Right ventricle myocardium superior (tissue), 1 donor: ENCODE measurements around the gene COL4A4. TPM values are rescaled to one million over a fixed set of nuclear protein-coding genes. Genes with fewer than 3 reads are reported as not detected.

Experiments
- ATAC-seq: fragments of 200-7000 bp; cut with Tn5 transposase; one replicate; pipeline ENCODE4 v1.9.1; 2020; ENCODE audit warnings: mild to moderate bottlenecking; ENCODE audit not compliant: poor library complexity
- DNase-seq: peaks from one replicate; pipeline ENCODE4 v3.0.0-alpha.2; 2020
- intact Hi-C: fragments of 100-400 bp; cut with DNase I; formaldehyde crosslinking; loops from one replicate; pipeline ENCODE4 v1.11.2; 2022
- total RNA-seq: library from RNA; stranded (reverse); fragmentation: NEBNext Ultra II Directional; extraction: Animal tissue kit (Norgen Biotek cat#: 25700); gene quantifications from one replicate; pipeline ENCODE4 v1.2.1, GENCODE V29; 2021
- donor health status: DM: no; HTN: yes; CAD: no; lungs with severe emphysema.

COL4A4 gene
- total RNA-seq, 1 donor from 2014 or later: 10.3 TPM

DNA sequence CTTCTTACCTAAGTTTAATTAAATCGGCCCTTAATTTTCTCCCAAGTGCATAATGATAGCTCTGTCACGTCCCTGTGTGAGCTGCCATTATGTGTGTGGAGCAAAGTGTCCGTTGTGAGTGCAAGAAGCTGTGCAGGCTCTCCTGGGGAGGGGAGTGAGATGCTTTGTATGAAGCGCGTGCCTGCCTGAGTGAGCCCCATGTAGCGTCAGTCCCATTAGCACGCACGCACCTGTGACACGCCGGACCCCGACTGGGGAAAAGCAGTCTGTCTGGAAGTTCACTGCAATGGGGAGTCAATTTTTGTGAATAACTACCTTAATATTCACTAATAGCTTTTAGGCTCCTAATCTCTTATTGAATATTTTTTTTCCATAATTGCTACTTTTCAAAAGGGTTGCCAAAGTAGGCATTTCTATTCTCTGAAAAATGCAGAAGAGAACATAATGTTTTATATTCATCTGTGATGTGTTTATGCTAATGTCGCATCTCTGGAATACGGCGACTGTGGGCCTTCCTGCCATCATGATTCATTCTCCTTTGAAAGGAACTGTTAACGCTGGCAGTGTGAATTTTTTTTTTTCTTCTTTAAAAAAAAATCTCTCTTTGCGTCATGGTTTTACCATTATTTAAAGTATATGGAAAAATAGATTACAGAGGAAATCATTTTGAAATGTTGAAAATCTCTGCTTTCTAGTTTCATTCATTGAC lies 157.7 kb downstream of the COL4A4 start:
- DNase-seq (no peak), ATAC-seq (no peak)
- intact Hi-C loops: no loop called here

DNA sequence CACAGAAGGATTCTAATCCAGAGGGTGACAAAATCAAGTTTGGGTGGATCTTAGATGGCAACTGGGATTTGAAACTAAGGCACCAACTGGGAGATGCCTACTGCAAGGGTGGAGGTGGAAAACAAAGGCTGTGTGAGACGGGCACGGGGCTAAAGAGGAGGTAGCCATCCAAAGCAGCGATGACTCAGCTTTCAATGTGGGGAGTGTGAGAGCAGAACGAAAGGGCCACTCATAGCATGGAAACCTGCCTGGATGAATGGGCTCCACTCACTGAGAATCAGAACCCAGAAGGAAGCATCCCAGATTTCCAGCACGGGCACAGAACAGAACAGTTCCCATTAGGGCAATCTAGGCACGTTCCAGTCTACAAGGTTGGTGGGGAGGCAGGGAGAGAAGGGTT lies 159.5 kb downstream of the COL4A4 start:
- ATAC-seq (no peak), DNase-seq (no peak)
- intact Hi-C loops: no loop called here

DNA sequence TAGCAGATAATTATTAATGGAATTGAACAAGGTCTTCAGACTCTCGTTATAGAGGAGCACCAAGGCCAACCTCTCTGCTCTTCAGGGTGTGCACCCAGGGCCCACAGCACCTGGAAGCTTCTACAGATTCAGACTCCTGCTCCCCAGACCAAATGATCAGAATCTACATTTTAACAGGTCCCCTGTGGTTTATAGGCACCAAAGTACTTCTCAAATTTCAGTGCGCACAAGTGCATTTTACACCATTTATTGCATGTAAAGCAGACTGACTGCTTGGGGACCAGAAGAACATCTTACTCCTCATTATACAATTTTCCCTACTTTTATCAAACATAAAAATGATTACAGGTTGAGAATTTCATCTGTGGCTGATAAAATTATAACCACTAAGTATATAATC lies 163.9 kb downstream of the COL4A4 start:
- intact Hi-C loops: no loop called here
- DNase-seq (no peak), ATAC-seq (no peak)

DNA sequence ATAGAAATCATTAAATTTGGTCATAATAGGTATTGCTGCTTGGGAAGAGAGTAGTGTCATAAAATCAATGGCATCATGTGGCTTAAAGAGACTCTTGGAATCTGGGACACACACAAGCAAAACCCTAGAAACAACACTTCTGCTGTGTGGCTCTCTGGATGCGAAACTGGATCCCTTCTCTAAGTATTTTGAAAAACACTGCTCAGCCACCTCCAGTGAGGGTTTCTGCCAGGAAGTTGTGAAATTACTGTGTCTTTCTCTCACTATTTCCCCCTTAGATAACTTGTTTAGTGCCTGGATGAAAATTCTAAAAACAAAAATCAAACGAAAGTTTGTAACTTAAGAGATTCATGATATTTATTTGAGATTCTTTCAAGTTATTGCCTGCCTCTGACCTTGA lies 164.3 kb downstream of the COL4A4 start:
- ATAC-seq: no peak
- DNase-seq: no peak
- intact Hi-C loops: no loop called here

DNA sequence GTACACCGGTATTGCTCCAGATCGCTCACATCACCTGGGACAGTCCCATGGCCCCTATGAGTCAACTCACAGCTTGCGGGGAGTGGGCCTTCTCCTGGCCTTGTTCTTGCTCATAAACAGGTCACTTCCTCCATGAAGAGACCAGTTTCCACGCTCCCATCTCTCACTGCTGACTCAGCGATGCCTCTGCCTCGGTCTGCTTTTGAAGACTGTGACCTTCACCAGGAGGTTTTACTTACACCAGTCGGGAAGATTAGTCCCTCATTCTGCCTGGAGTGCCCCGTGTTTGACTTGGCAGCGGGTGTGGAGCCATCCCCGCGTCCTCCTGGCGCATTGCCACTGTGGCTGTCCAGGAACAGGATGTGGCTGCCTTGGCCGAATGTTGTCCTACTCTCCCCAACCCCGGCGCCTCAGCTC lies 168.4 kb downstream of the COL4A4 start:
- DNase-seq (peak; percentile 59), ATAC-seq (peak; percentile 28)
- intact Hi-C loops: no loop called here

DNA sequence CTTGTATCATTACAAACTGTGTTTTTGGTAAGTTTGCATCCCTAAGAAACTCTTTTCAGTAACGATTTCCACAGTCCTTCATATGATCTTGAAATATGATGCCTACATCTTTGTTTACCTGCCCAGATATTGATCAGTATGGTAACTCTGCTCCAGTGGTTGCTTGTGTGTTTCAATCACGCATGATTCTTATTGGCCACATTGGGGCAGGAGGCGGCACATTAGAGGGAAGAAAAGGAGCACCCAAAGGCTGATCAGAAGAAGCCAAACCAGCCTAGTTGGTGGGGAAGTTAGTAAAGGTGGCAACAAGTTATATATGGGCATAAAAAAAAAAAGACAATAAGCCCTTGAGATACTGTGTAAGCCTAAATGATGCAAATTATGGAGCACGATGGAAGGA lies 169.2 kb downstream of the COL4A4 start:
- intact Hi-C loops: no loop called here
- ATAC-seq: no peak
- DNase-seq: no peak

DNA sequence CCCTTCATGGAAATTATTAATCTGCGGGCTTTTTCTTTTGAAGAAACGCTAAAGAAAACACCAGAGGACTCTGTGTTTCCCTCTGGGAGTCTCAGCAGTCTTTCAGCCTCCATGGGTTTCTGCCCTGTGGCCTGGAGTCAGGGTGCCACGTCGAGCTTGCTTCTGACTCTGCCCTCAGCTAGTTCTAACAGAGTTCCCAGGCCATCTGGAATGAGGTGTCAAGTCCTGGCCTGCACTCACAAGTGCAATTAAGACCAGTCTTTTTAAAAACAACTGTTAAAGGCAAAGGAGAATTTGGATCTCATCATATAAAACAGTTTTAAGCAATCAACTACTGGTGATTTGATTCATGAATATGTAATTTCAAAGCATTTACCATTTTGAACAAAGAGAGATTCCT lies 170.8 kb downstream of the COL4A4 start:
- intact Hi-C loops: no loop called here
- DNase-seq (no peak), ATAC-seq (no peak)

DNA sequence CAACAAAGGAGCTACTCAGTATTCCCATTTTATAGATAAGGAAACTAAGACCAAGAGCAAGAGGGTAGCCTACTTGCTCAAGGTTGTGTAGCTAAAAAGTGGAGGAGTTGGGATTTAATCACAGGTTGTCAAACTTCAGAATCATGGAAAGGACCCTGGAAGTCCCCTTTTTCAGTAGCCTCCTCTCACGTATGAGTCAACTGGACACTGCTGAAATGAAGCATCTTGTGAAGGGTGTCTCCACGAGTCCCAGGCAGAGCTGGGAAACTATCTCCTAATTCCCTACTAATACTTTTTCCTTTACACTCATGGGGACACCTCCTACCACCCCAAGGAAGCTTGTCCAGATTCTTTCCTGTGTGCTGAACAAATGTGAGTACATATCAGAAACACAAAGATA lies 172.3 kb downstream of the COL4A4 start:
- ATAC-seq: no peak
- intact Hi-C loops: no loop called here

DNA sequence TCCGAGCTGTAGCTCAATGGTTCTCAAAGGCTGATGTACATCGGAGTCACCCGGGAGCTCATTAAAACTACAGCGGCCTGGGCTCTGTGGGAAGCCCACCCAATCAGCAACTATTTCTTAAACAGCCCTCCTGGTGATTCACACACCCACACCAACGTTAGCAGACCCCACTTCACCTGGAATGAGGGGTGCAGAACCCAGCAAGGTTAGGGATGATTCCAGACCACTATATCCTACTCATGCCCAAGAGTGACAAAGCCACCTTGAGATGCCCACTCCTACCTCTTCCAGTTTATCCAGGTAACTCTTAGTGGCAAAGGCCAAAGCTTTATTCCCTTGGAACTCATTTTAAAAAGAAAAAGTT lies 178.4 kb downstream of the COL4A4 start:
- DNase-seq: no peak
- intact Hi-C loops: loop anchor here (5.0 to 10.0 kb wide), 2 partner anchors 1101 to 1313 kb away; no protein-coding TSS in a partner anchor
- ATAC-seq: peak; percentile 9

More for the DNA sequence above, 172.3 kb downstream of the COL4A4 start:
- no peak for DNase-seq

DNA sequence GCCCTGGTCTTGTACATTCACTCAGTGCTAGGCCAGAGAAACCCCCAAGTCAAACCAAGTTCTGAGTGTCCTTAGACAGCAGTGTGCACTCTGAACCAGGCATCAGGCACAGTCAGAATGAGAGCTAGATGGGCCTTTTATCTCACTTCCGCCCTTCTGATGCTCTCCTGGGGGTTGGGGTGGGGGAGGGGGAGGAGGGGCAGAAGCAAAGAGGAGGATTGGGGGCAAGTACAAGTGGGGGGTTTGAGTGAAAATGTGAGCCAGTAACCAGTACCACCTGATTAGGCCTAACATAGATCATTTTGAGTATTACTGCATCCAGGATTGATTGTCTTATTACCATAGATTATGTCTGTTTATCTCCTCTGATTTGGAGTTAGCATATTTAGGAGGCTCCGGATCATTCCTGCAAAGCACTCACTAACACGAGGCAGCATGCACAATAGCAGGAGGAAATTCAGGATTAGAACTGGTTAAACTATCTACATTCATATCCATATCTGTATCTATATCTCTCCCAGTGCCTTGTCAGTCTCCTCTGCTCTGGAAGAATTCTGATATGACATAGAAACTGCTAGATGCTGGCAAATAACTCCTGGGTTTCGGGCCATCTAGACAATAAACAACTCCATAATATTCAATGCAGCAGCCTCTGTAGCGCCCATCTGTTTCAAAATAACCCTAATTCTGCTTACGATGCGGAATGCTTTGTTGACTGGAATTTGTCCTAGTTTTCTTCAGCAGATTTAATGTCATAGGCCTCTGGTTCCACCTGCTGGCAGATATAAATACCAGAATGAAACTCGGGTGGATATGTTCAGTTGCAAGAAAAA lies 179.0 kb downstream of the COL4A4 start:
- ATAC-seq (peak; percentile 74), DNase-seq (no peak)
- intact Hi-C loops: loop anchor here (5.0 to 10.0 kb wide), 3 partner anchors 183 to 1313 kb away; no protein-coding TSS in a partner anchor

DNA sequence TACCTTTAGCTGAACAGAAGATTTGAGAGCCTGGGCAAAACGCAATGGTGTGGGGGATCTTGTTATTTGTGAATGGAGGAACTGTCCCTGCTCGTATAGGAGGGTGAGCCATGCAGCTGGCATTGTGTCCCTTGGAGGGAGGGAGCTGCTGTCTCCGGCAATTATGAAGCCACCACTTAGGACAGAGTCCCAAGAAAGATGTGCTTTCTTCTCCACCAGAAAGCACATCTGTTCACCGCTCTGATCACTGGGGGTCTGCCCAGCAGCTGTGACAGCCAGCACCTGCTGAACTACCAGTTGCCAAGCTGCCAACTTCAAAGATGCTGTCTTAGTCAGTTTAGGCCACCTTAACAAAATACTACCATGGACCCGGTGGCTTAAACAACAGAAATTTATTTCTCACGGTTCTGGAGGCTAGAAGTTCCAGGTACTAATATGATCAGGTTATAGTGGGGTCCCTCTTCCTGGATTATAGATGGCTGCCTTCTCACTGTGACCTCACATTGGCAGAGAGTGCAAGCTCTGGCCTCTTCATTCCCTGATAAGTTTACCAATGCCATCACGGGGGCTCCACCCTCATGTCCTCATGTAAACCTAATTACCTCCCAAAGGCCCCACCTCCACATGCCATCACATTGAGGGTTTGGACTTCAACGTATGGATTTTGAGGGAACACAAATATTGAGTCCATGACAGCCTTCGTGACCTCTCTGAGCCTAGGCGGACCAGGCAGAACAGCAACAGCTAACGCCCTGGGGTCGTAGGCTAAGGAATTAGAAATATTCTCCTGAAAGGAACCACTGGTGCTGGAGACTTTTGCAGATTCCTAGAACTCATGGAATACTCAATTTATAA lies 179.9 kb downstream of the COL4A4 start:
- ATAC-seq (no peak), DNase-seq (no peak)
- intact Hi-C loops: loop anchor here (5.0 to 10.0 kb wide), 2 partner anchors 182 to 1099 kb away; no protein-coding TSS in a partner anchor

DNA sequence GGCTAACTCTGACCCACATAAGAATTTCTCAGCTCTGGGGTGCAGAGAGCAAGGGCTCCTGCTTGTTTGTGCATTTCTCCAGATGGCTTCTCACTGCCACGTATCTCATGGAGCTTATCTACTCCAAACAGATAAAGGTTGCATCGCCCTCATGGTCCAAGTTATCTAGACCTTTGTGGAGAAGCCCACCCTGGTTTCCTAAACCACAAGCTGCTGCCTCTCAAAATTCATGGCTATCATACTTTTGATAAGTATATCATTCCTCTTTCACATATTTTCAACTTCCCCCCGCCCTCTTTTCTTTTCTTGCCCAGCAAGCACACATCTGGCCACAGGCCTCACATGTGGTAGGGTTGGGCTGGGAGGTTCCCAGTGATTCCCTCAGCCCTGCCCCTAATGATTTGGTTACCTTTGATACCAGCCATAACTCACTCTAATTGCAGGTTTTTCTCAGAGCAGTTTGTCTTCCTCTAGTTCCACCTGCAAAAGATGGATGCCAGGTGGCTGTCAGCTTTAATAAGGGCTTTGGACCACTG lies 182.1 kb downstream of the COL4A4 start:
- intact Hi-C loops: loop anchor here (5.0 to 10.0 kb wide), 2 partner anchors 180 to 1097 kb away; no protein-coding TSS in a partner anchor
- ATAC-seq: no peak
- DNase-seq: no peak

DNA sequence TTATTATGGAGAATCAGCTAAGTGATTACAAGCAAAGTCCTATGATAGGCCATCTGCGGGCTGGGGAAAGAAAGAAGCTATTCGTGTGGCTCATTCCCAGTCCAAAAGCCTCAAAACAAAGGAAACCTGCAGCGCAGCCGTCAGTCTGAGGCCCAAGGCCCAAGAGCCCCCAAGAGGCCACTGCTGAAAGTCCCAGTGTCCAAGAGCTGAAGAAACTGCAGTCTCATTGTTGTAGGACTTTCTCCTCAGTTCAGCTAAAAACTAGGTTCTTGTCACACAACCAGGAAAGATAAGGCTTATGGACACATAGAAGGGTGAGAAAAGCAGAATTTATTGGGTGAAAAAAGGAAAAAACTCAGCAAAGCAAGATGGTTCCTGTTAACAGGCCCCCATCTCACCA lies 185.0 kb downstream of the COL4A4 start:
- ATAC-seq (no peak), DNase-seq (no peak)
- intact Hi-C loops: no loop called here

DNA sequence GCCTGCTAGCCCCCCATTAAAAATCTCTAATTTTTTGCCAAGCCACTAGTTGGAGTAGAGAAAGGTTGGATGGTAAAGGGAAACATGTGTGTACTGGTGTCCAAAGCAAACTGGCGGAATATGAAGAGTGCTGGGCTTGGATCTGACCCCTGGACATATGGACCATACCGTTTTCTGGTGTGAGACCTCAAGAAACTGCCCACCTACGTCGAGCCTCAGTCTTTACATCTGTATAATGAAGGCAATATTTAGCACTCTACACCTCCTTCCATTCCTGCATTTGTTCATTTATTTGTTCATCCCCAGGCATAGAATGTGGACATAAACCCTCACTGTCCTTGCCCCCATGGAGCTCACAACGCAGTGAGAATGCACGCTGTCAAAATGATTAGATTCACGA lies 185.7 kb downstream of the COL4A4 start:
- ATAC-seq (no peak), DNase-seq (no peak)
- intact Hi-C loops: no loop called here

DNA sequence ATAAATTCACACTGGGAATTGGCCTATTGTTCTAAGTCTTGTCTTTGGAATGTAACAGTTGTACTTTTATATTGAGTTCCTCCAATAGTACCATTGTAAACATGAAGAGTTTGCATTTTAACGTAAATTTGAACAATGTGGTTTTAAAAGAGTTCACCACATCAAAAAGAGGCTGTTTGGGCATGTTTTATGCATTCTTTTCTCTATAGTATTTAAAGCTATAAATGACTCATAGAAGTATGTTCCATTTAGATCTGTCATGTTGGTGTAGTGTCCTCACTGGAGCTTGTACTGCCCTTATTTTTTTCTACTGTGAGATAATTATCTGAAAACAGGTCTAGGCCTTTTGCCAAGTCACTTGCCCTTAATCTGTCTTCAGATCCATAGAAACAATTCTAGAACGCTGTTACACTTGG lies 186.2 kb downstream of the COL4A4 start:
- intact Hi-C loops: no loop called here
- ATAC-seq (no peak), DNase-seq (no peak)

DNA sequence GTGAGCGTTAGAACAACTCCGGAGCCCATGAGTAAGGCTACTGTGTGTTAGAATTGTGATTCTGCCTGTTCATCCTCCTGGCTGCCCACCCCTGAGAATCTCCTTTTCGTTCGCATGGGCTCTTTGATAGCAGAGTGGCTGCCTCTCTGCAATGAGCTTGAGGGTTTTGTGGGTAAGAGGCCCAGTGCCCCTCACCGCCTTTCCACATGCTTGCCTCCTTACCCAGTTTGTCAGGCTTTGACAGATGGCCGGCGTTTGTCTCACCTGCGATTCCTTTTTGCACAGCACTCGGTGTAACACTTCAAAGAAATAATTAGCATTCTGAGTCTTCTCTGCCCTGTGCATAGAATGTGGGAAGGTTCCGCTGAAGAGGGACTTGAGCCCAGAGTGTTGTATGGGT lies 190.2 kb downstream of the COL4A4 start:
- no peak for DNase-seq
- no peak for ATAC-seq
- intact Hi-C loops: no loop called here

DNA sequence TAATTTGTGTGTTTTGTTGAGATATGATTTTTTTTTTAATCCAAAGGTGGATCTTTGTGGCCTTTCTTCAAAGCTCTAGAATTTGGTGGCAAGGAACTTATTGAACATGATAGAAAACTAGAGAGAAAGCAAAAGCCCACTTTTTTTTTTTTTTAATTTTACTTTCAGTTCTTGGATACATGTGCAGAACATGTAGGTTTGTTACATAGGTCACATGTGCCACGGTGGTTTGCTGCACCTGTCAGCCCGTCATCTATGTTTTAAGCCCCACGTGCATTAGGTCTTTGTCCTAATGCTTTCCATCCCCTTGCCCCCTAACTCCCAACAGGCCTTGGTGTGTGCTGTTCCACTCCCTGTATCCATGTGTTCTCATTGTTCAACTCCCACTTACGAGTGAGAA lies 192.2 kb downstream of the COL4A4 start:
- no peak for DNase-seq
- intact Hi-C loops: no loop called here
- ATAC-seq: no peak

DNA sequence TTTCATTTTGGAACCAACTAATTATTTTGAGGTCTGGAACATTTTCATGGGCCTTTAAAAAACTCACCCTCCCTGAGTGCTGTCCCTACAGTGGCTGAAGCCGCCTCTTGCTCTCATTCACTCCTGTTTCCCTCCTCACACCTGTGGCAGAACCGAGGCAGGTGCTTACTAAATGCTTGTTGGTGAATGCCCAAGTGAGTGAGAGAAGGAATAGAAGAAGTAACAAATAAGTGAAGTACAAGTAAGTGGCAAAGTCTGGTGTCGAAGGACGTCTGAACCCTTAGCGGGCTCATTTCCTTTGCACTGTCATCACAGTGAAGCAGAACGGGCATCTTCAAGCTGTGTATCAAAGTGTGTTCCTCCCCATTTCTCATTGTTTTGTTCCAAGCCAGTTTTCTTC lies 192.9 kb downstream of the COL4A4 start:
- intact Hi-C loops: no loop called here
- no peak for ATAC-seq
- no peak for DNase-seq

DNA sequence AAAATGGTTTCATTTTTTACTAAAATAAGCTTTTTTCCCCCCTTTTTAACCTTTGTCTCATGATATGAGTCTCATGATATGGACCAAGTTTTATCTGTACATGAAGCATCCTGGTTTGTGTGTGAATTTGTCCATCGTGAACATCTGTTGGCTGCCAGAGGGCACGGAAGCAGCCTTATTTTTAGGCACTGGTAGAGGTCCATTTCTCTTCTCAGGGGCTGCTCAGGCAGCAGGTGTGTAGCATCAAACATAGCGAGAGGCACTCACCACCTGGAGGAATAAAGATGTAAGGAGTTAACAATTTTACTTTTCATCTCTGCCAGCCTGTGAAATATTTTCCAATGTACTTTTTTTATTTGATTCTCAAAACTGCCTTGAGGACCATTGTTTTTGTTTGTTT lies 193.6 kb downstream of the COL4A4 start:
- DNase-seq (no peak), ATAC-seq (no peak)
- intact Hi-C loops: no loop called here
